Measurements from ENCODE around the gene MYO10.

GRCh38 chr5:16862777-16863176, 73.3 kb downstream of the MYO10 start:
- TF ChIP-seq ZNF274 (IDR thresholded peaks at IDR 0.05; ENCODE audit: low read depth, low read length) (no peak), YY1 (IDR thresholded peaks at IDR 0.05; ENCODE audit: insufficient read depth, insufficient read length) (no peak), SUZ12 (IDR thresholded peaks at IDR 0.05; ENCODE audit: extremely low read depth, insufficient read depth, insufficient read length) (no peak)
